Measurements from ENCODE around the gene TPH2. TPM values are rescaled to one million over a fixed set of nuclear protein-coding genes. Genes with fewer than 3 reads are reported as not detected.

Gene TPH2
- total RNA-seq, 1 experiment from 2014 or later: 0.66 TPM

- no peak overlapping the region for H3K27ac Mint-ChIP-seq
- no peak for TF ChIP-seq CTCF (conservative IDR thresholded peaks at IDR 0.05)
- Histone ChIP-seq H3K9ac (ENCODE audit: extremely low read depth, insufficient read length, low read length) (no peak overlapping the region), H3K4me2 (ENCODE audit: insufficient read depth, insufficient read length, low read length) (no peak overlapping the region), H3K23me2 (ENCODE audit: insufficient read length, low read depth, low read length, poor library complexity, severe bottlenecking) (no peaks in the 10 kb centered on the region), H3K4ac (ENCODE audit: low read depth, low read length) (no peak overlapping the region), H3K9me3 (ENCODE audit: control insufficient read depth, low read depth, low read length) (no peaks in the 10 kb centered on the region), H2BK5ac (ENCODE audit: insufficient read length, low read length) (no peak overlapping the region), H4K20me1 (ENCODE audit: control insufficient read depth, insufficient read depth, insufficient read length) (no peaks in the 10 kb centered on the region), H3K27ac (ENCODE audit: insufficient read length, low read depth, low read length) (no peak overlapping the region), H2BK15ac (ENCODE audit: low read depth, low read length) (no peak overlapping the region), H3K14ac (ENCODE audit: insufficient read depth, low read length) (no peak overlapping the region), H2BK12ac (ENCODE audit: insufficient read length, low read depth, low read length) (no peak overlapping the region), H4K91ac (ENCODE audit: insufficient read length, low read depth, low read length) (no peak overlapping the region), H2BK120ac (ENCODE audit: low read depth, low read length, poor library complexity, severe bottlenecking) (no peak overlapping the region), H3K18ac (ENCODE audit: insufficient read length, low read depth, low read length) (no peak overlapping the region), H2AK5ac (ENCODE audit: insufficient read length, low read length) (no peak overlapping the region), H3K4me1 (ENCODE audit: insufficient read depth, low read length) (no peaks in the 10 kb centered on the region; the same call in 1 of the 2 replicates), H4K5ac (ENCODE audit: insufficient read length, low read depth, low read length) (no peak overlapping the region), H3T11ph (ENCODE audit: low read length) (no peak overlapping the region), H3K79me2 (ENCODE audit: insufficient read depth, low read length) (no peaks in the 10 kb centered on the region), H4K8ac (replicated peaks; ENCODE audit: insufficient read length, low read depth, low read length) (no peak overlapping the region), H3K23ac (ENCODE audit: insufficient read length, low read depth, low read length) (no peak overlapping the region), H2AFZ (ENCODE audit: low read length) (no peak overlapping the region), H2BK20ac (ENCODE audit: low read depth, low read length, poor library complexity, severe bottlenecking) (no peak overlapping the region), H3K27me3 (ENCODE audit: insufficient read depth, low read length) (no peaks in the 10 kb centered on the region), H3K79me1 (ENCODE audit: insufficient read depth, low read depth, low read length, poor library complexity, severe bottlenecking) (no peaks in the 10 kb centered on the region), H3K56ac (ENCODE audit: insufficient read length, low read depth, low read length) (no peak overlapping the region)
- H3K4me1 Mint-ChIP-seq: peaks cover 13 to 17% of the 10 kb centered on the region in 2 experiments
- DNase-seq: no peak
- no CpG with 5 or more reads among the region's 2 CpGs for WGBS (ENCODE audit: extremely low coverage, insufficient read length, low lambda C conversion rate)
- H3K36me3 Mint-ChIP-seq (ENCODE audit: insufficient read depth in 1 of 3, low read depth in 3 of 3): no peaks in the 10 kb centered on the region
- no peaks in the 10 kb centered on the region for H3K9me3 Mint-ChIP-seq
- no peaks in the 10 kb centered on the region for H3K27me3 Mint-ChIP-seq (ENCODE audit: low read depth)
- H3K4me3 Mint-ChIP-seq: no peak overlapping the region
These were observed 95.3 kb downstream of the TPH2 start for GRCh38 chr12:72033991-72034390.

Measured in H9 (cell line).